HepG2 (cell line): ENCODE data around the gene TMEM252. TPM values are rescaled to one million over a fixed set of nuclear protein-coding genes. Genes with fewer than 3 reads are reported as not detected.

ENCODE experiments used
- ATAC-seq: fragments of 200-7000 bp; cut with Tn5 transposase; 3 replicates; pipeline ENCODE4 v1.9.1; 2020; ENCODE audit warnings: mild to moderate bottlenecking, moderate library complexity
- BruUV-seq: library from RNA; stranded (reverse); fragments of 400-500 nt; replicated peaks from 2 replicates; lab custom pipeline; 2021; lab: Mats Ljungman, UMichigan
- CTCF ChIA-PET: fragments of 300-600 bp; formaldehyde crosslinking; extraction: SDS; loops from one replicate; lab custom pipeline; 2021; ENCODE audit warnings: low total read pairs, inconsistent platforms, low intra/inter-chr PET ratio; lab: Yijun Ruan, JAX
- POLR2A ChIA-PET: fragments of 350-600 bp; sonication (Branson Sonifier 250); formaldehyde crosslinking; loops from one replicate; lab custom pipeline; 2020; ENCODE audit warnings: antibody characterized with exemption, inconsistent platforms; lab: Yijun Ruan, JAX
- DNase-seq: peaks from one replicate; pipeline ENCODE4 v3.0.0-alpha.2; 2015; ENCODE audit warnings: low spot score
- FAIRE-seq: peaks from 3 replicates; lab custom pipeline; 2011; peaks lifted over from hg19 to GRCh38; lab: Jason Lieb, UNC
- H2AFZ ChIP-seq: one replicate; pipeline ENCODE4 v1.6.1; 2011; ENCODE audit warnings: low read length, inconsistent platforms
- H3K27ac ChIP-seq: fragments of 300-600 bp; 3 replicates; pipeline ENCODE4 v1.8.0; 2011; ENCODE audit warnings: mixed run types, mild to moderate bottlenecking, mixed read lengths, low read length, inconsistent platforms; ENCODE audit not compliant: insufficient read depth; ENCODE audit errors: extremely low read length
- H3K27me3 ChIP-seq, 2 experiments: fragments of 200-600 bp in 1 of 2; 2 replicates in 1 of 2; 3 replicates in 1 of 2; pipeline versions ENCODE4 v1.6.0 to v1.8.0; 2011; ENCODE audit warnings: low read length in 2 of 2, mild to moderate bottlenecking in 2 of 2, moderate library complexity in 2 of 2, inconsistent platforms in 1 of 2; ENCODE audit not compliant: insufficient read depth in 2 of 2, control insufficient read depth in 1 of 2
- H3K36me3 ChIP-seq, 2 experiments: fragments of 200-600 bp in 1 of 2; replicated peaks in 1 of 2; 2 replicates in 1 of 2; 3 replicates in 1 of 2; pipeline versions ENCODE4 v1.5.1 to v1.8.0; 2011; ENCODE audit warnings: low read length in 2 of 2, inconsistent platforms in 1 of 2; ENCODE audit not compliant: insufficient read depth in 2 of 2, control insufficient read depth in 1 of 2
- H3K4me1 ChIP-seq: 2 replicates; pipeline ENCODE4 v1.5.1; 2012; ENCODE audit warnings: low read length, inconsistent platforms; ENCODE audit not compliant: insufficient read depth
- H3K4me2 ChIP-seq: 2 replicates; pipeline ENCODE4 v1.6.0; 2011; ENCODE audit warnings: low read depth, low read length, inconsistent platforms
- H3K4me3 ChIP-seq, 3 experiments: fragments of 200-600 bp in 1 of 3; sonication (generic), shearing (Covaris generic) in 1 of 3; replicated peaks in 1 of 3; 2 replicates each; pipeline ENCODE4 v1.5.1; 2011 to 2016; ENCODE audit warnings: low read length in 3 of 3, inconsistent platforms in 2 of 3, low read depth in 2 of 3, mild to moderate bottlenecking in 2 of 3, control low read depth in 1 of 3, mixed read lengths in 1 of 3; ENCODE audit not compliant: insufficient read depth in 1 of 3
- H3K79me2 ChIP-seq: one replicate; pipeline ENCODE4 v1.6.1; 2011; ENCODE audit warnings: low read length, inconsistent platforms; ENCODE audit not compliant: insufficient read depth
- H3K9ac ChIP-seq: 2 replicates; pipeline ENCODE4 v1.6.0; 2011; ENCODE audit warnings: mild to moderate bottlenecking, low read depth, low read length, inconsistent platforms; ENCODE audit not compliant: insufficient read depth
- H3K9me3 ChIP-seq: 2 replicates; pipeline ENCODE4 v1.5.1; 2012; ENCODE audit warnings: mild to moderate bottlenecking, low read length
- H4K20me1 ChIP-seq: 2 replicates; pipeline ENCODE4 v1.6.0; 2011; ENCODE audit warnings: inconsistent platforms, mild to moderate bottlenecking, low read length, moderate library complexity; ENCODE audit not compliant: insufficient read depth
- CSRNP1 ChIP-seq: sonication (generic); formaldehyde crosslinking; IDR thresholded peaks from 2 replicates; pipeline ENCODE4 v1.8.1; 2023; ENCODE audit warnings: mild to moderate bottlenecking, missing genetic modification reagents
- TFDP1 ChIP-seq: IDR thresholded peaks from 2 replicates; pipeline ENCODE4 v1.6.1; 2016; ENCODE audit warnings: missing compliant biosample characterization, missing genetic modification reagents, borderline replicate concordance
- ZBTB25 ChIP-seq: IDR thresholded peaks from 2 replicates; pipeline ENCODE4 v1.6.1; 2018; ENCODE audit warnings: missing genetic modification reagents
- ZNF253 ChIP-seq: sonication (generic); formaldehyde crosslinking; IDR thresholded peaks from 2 replicates; pipeline ENCODE4 v1.8.0; 2022; ENCODE audit warnings: mild to moderate bottlenecking, missing genetic modification reagents, borderline replicate concordance
- ZNF382 ChIP-seq: sonication (generic); formaldehyde crosslinking; IDR thresholded peaks from 2 replicates; pipeline ENCODE4 v1.5.0; 2020; ENCODE audit warnings: missing genetic modification reagents, mild to moderate bottlenecking, borderline replicate concordance
- ZNF546 ChIP-seq: sonication (generic); formaldehyde crosslinking; conservative IDR thresholded peaks from 2 replicates; pipeline ENCODE4 v1.8.1; 2023; ENCODE audit warnings: mild to moderate bottlenecking, missing genetic modification reagents
- ZSCAN31 ChIP-seq: sonication (generic); formaldehyde crosslinking; IDR thresholded peaks from 2 replicates; pipeline ENCODE4 v1.5.0; 2020; ENCODE audit warnings: low read depth, mild to moderate bottlenecking, missing genetic modification reagents
- WGBS: methylation state at CpG from one replicate; pipeline ENCODE4 v1.1.6; 2017; ENCODE audit warnings: low lambda C conversion rate; 5-methylcytosine and 5-hydroxymethylcytosine counted together
- in situ Hi-C: cut with HindIII; loops from 2 replicates; pipeline ENCODE4 v1.10.0; 2017; ENCODE audit warnings: low pct_unique_long_range_greater_than_20kb; ENCODE audit not compliant: extremely low pct_ligation_motif_present
- intact Hi-C: fragments of 100-400 bp; cut with micrococcal nuclease; formaldehyde crosslinking; loops from one replicate; pipeline ENCODE4 v1.10.0; 2022; ENCODE audit not compliant: unreplicated experiment
- polyA plus RNA-seq, 8 experiments: library from polyadenylated mRNA; depleted of rRNA in 3 of 8; stranded (reverse) in 7 of 8; unstranded in 1 of 8; fragments of >200 nt; fragmentation: Illumina TruSeq in 4 of 8; extraction: Trizol in 4 of 8; gene quantifications; 2 replicates each; pipeline versions ENCODE4 v1.2.1 to v1.2.3, GENCODE V29; 2011 to 2016; ENCODE audit warnings: low read depth in 4 of 8, missing spikeins in 1 of 8, mixed read lengths in 1 of 8; ENCODE audit not compliant: insufficient read depth in 1 of 8
- total RNA-seq, 5 experiments: library from RNA; depleted of rRNA; stranded (reverse); fragments of >200 nt; fragmentation: Illumina TruSeq; extraction: Trizol; gene quantifications; 2 replicates each; pipeline ENCODE4 v1.2.3, GENCODE V29; 2016; ENCODE audit warnings: low read depth in 1 of 5

TMEM252 gene
- total and polyA plus RNA-seq, 2 of the 13 experiments (the other 11 are each of a cell fraction or from before 2014, with no cell fraction given): not detected

GRCh38 chr9:68555437-68556150 lies 14.9 kb upstream of the TMEM252 start:
- H3K36me3 ChIP-seq: no peaks in the 10 kb centered on the region
- no peak for ATAC-seq
- no peaks in the 10 kb centered on the region for H4K20me1 ChIP-seq
- no peaks in the 10 kb centered on the region for H3K9me3 ChIP-seq
- TF ChIP-seq CSRNP1 (CRISPR knock-in tag): no peak
- 0 out of 2 replicates have a peak, but pooled peaks cover 5% of the 10 kb centered on the region for H3K4me1 ChIP-seq
- POLR2A ChIA-PET: no interaction called here
- intact Hi-C loops: no loop called here
- no peak for DNase-seq
- no peak overlapping the region for H3K4me2 ChIP-seq
- H3K27ac ChIP-seq: no peak overlapping the region
- CTCF ChIA-PET: no interaction called here
- in situ Hi-C loops: no loop called here
- H3K27me3 ChIP-seq: no peaks in the 10 kb centered on the region
- no peaks in the 10 kb centered on the region for H3K79me2 ChIP-seq
- no TSS peak for BruUV-seq
- FAIRE-seq: no peak
- no CpG with 5 or more reads among the region's 1 CpG for WGBS
- H3K4me3 ChIP-seq: no peak overlapping the region
- H2AFZ ChIP-seq: no peak overlapping the region
- H3K9ac ChIP-seq: no peak overlapping the region

GRCh38 chr9:68552700-68553476 lies 12.2 kb upstream of the TMEM252 start:
- in situ Hi-C loops (no loop called here), intact Hi-C loops (no loop called here)
- ChIA-PET POLR2A (no interaction called here), CTCF (no interaction called here)
- H3K27ac ChIP-seq: no peak overlapping the region
- H3K9me3 ChIP-seq: no peaks in the 10 kb centered on the region
- no peak for TF ChIP-seq ZSCAN31
- TF ChIP-seq ZBTB25 (CRISPR knock-in tag): no peak
- no peak for TF ChIP-seq TFDP1
- no peak for TF ChIP-seq ZNF253 (CRISPR knock-in tag)
- TF ChIP-seq ZNF382 (CRISPR knock-in tag): no peak
- TF ChIP-seq ZNF546 (CRISPR knock-in tag): no peak
- H3K36me3 ChIP-seq: no peaks in the 10 kb centered on the region
- ATAC-seq (no peak), FAIRE-seq (no peak), DNase-seq (no peak)
- no peak overlapping the region for H2AFZ ChIP-seq
- no peaks in the 10 kb centered on the region; a peak in 1 of 5 replicates for H3K27me3 ChIP-seq
- no TSS peak for BruUV-seq
- no peak overlapping the region for H3K9ac ChIP-seq
- WGBS: 14% methylated on average over 3 of the region's 3 CpGs
- H4K20me1 ChIP-seq: no peaks in the 10 kb centered on the region
- H3K79me2 ChIP-seq: no peaks in the 10 kb centered on the region
- H3K4me3 ChIP-seq: no peak overlapping the region
- no peak overlapping the region for H3K4me2 ChIP-seq
- no peaks in the 10 kb centered on the region for H3K4me1 ChIP-seq
